SK-N-SH (cell line): Measurements from ENCODE around the gene ARMC10. TPM values are rescaled to one million over a fixed set of nuclear protein-coding genes. Genes with fewer than 3 reads are reported as not detected.
"Not testable (repeated sequence)": the region's sequence is repeated elsewhere in the genome, so short reads cannot be mapped to it uniquely, and the experiment has no call there.

Experiments
- CTCF ChIA-PET: fragments of 300-600, 350-600 bp; formaldehyde crosslinking; extraction: SDS; loops from one replicate; lab custom pipeline; 2021; lab: Yijun Ruan, JAX
- POLR2A ChIA-PET: fragments of 350-600 bp; sonication (Branson Sonifier 250); formaldehyde crosslinking; extraction: SDS; loops from one replicate; lab custom pipeline; 2020; ENCODE audit warnings: antibody characterized with exemption, inconsistent platforms; lab: Yijun Ruan, JAX
- DNase-seq: peaks from one replicate; pipeline ENCODE4 v3.0.0; 2012
- H2AFZ ChIP-seq: fragments of 200-600 bp; sonication (generic); 2 replicates; pipeline ENCODE4 v1.8.1; 2016; ENCODE audit warnings: antibody characterized with exemption, mild to moderate bottlenecking, low read depth
- H3F3A ChIP-seq: fragments of 200-600 bp; sonication (generic); replicated peaks from 2 replicates; pipeline ENCODE3; 2016; ENCODE audit warnings: antibody characterized with exemption, mild to moderate bottlenecking; ENCODE audit not compliant: insufficient read depth
- H3K27ac ChIP-seq, 2 experiments: fragments of 200-500 bp in 1 of 2; fragments of 200-600 bp in 1 of 2; sonication (Bioruptor generic) in 1 of 2; sonication (generic), shearing (Covaris generic) in 1 of 2; 2 replicates each; pipeline versions ENCODE4 v1.5.1 to v1.6.1; 2014 to 2016; ENCODE audit warnings: low read depth in 2 of 2, inconsistent platforms in 1 of 2, low read length in 1 of 2, mild to moderate bottlenecking in 1 of 2, mixed read lengths in 1 of 2
- H3K27me3 ChIP-seq: fragments of 200-600 bp; sonication (generic), shearing (Covaris generic); 2 replicates; pipeline ENCODE4 v1.6.1; 2016; ENCODE audit warnings: mixed run types; ENCODE audit not compliant: insufficient read depth
- H3K36me3 ChIP-seq, 2 experiments: fragments of 200-500 bp in 1 of 2; fragments of 200-600 bp in 1 of 2; sonication (Bioruptor generic) in 1 of 2; sonication (generic) in 1 of 2; replicated peaks in 1 of 2; 2 replicates each; pipeline versions ENCODE3 to v1.5.1; 2014 to 2016; ENCODE audit warnings: low read length in 1 of 2, mild to moderate bottlenecking in 1 of 2; ENCODE audit not compliant: insufficient read depth in 2 of 2, control insufficient read depth in 1 of 2
- H3K4me1 ChIP-seq, 2 experiments: fragments of 200-500 bp in 1 of 2; fragments of 200-600 bp in 1 of 2; sonication (Bioruptor generic) in 1 of 2; sonication (generic), shearing (Covaris generic) in 1 of 2; 2 replicates each; pipeline versions ENCODE4 v1.5.1 to v1.6.1; 2014 to 2016; ENCODE audit warnings: low read depth in 1 of 2, low read length in 1 of 2, mixed run types in 1 of 2; ENCODE audit not compliant: insufficient read depth in 2 of 2, control insufficient read depth in 1 of 2
- H3K4me2 ChIP-seq: fragments of 200-600 bp; sonication (generic), shearing (Covaris generic); 2 replicates; pipeline ENCODE4 v1.6.1; 2017; ENCODE audit warnings: mixed run types
- H3K4me3 ChIP-seq, 2 experiments: fragments of 200-500 bp in 1 of 2; fragments of 200-600 bp in 1 of 2; sonication (Bioruptor generic) in 1 of 2; sonication (generic), shearing (Covaris generic) in 1 of 2; 2 replicates each; pipeline versions ENCODE4 v1.5.1 to v1.8.1; 2014 to 2016; ENCODE audit warnings: low read depth in 2 of 2, inconsistent platforms in 1 of 2, low read length in 1 of 2, mild to moderate bottlenecking in 1 of 2, mixed read lengths in 1 of 2, moderate library complexity in 1 of 2
- H3K79me2 ChIP-seq: fragments of 200-600 bp; sonication (generic); 2 replicates; pipeline ENCODE4 v1.8.1; 2017; ENCODE audit warnings: mild to moderate bottlenecking; ENCODE audit not compliant: insufficient read depth
- H3K9ac ChIP-seq: fragments of 200-600 bp; sonication (generic); 2 replicates; pipeline ENCODE4 v1.6.1; 2017; ENCODE audit warnings: mixed run types
- H3K9me2 ChIP-seq: fragments of 200-600 bp; sonication (generic); 2 replicates; pipeline ENCODE4 v1.6.1; 2017; ENCODE audit warnings: mixed run types
- H3K9me3 ChIP-seq: fragments of 200-600 bp; sonication (generic); 2 replicates; pipeline ENCODE4 v1.6.1; 2017; ENCODE audit warnings: mixed run types, mild to moderate bottlenecking, moderate library complexity
- H4K20me1 ChIP-seq: fragments of 200-600 bp; sonication (generic); 2 replicates; pipeline ENCODE4 v1.6.1; 2017; ENCODE audit warnings: mild to moderate bottlenecking, mixed run types; ENCODE audit not compliant: insufficient read depth
- ELF1 ChIP-seq: IDR thresholded peaks from 2 replicates; pipeline ENCODE4 v1.4.0; 2012
- FOSL2 ChIP-seq: IDR thresholded peaks from 2 replicates; pipeline ENCODE4 v1.4.0; 2012; ENCODE audit warnings: low read depth, mild to moderate bottlenecking, moderate library complexity, borderline replicate concordance
- JUND ChIP-seq: IDR thresholded peaks from 2 replicates; pipeline ENCODE4 v1.4.0; 2012
- RAD21 ChIP-seq: IDR thresholded peaks from 2 replicates; pipeline ENCODE4 v1.6.1; 2012; ENCODE audit warnings: mild to moderate bottlenecking, low read length
- TCF12 ChIP-seq: IDR thresholded peaks from 2 replicates; pipeline ENCODE4 v1.4.0; 2012
- WGBS: methylation state at CpG from one replicate; pipeline ENCODE4 v1.1.6; 2017; ENCODE audit warnings: low lambda C conversion rate; 5-methylcytosine and 5-hydroxymethylcytosine counted together
- polyA plus RNA-seq, 3 experiments: library from polyadenylated mRNA; depleted of rRNA; stranded (reverse); fragments of >200 nt; gene quantifications; 2 replicates each; pipeline ENCODE4 v1.2.3, GENCODE V29; 2012
- TF ChIP-seq, protein P1 (sequence below): fragments of 200-600 bp; sonication (generic); IDR thresholded peaks from 2 replicates; pipeline ENCODE4 v1.6.1; 2017; ENCODE audit warnings: antibody characterized with exemption, mild to moderate bottlenecking, moderate library complexity

The ARMC10 gene
- polyA plus RNA-seq, 1 of the 3 experiments (the other 2 are of a cell fraction) = 43.4 TPM

DNA sequence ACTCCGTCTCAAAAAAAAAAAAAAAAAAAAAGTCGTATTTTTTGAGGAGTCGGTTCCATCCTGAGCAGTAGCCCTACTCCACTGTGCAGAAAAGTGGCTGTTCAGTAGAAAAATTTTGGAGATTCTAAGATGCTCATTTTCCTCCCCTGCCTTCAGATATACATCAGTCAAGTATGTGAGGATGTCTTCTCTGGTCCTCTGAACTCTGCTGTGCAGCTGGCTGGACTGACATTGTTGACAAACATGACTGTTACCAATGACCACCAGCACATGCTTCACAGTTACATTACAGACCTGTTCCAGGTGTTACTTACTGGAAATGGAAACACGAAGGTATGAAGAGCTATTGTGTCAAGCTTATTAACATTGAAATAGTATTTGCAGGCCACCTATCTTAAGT lies 17.4 kb downstream of the ARMC10 start:
- H3K9ac ChIP-seq, H3K27me3 ChIP-seq, H3K4me2 ChIP-seq, H3K4me3 ChIP-seq, POLR2A ChIA-PET, H3K9me3 ChIP-seq, H3K79me2 ChIP-seq, H3K9me2 ChIP-seq, DNase-seq, H4K20me1 ChIP-seq, H2AFZ ChIP-seq, H3K4me1 ChIP-seq, H3K27ac ChIP-seq: not testable (repeated sequence)
- CTCF ChIA-PET = interaction anchor here (0.8 to 1.6 kb wide), 4 partner anchors 10 to 205 kb away, joined by 3 to 7 read pairs (median 5); no protein-coding TSS in a partner anchor
- H3F3A ChIP-seq = peaks cover 12% of the 10 kb centered on the region
- whole genome bisulfite sequencing = 69% methylated on average over 4 of the region's 4 CpGs
- H3K36me3 ChIP-seq = peaks cover 80% of the 10 kb centered on the region in 2 experiments

GRCh38 chr7:103093429-103093828 lies 18.5 kb downstream of the ARMC10 start:
- H2AFZ ChIP-seq = no peak overlapping the region
- H3K36me3 ChIP-seq = peaks cover 77% of the 10 kb centered on the region in 2 experiments
- no peaks in the 10 kb centered on the region for H3K9me2 ChIP-seq
- H3K27ac ChIP-seq = peak overlapping the region in 1 of 2 experiments; percentile 41; a peak in 1 of 4 replicates
- H3F3A ChIP-seq = peaks cover 12% of the 10 kb centered on the region
- no peaks in the 10 kb centered on the region for H4K20me1 ChIP-seq
- TF ChIP-seq JUND (peak; percentile 10; the same call in 1 of the 2 replicates), TCF12 (no peak)
- TF ChIP-seq, all 33 proteins: peak for 1
- H3K9ac ChIP-seq = no peak overlapping the region
- CTCF ChIA-PET = interaction anchor here (1.4 kb wide), 1 partner anchor 13 kb away, joined by 6 read pairs; no protein-coding TSS in a partner anchor
- peaks cover 0 to 3% of the 10 kb centered on the region in 2 experiments; a peak in 1 of 4 replicates for H3K4me1 ChIP-seq
- 84% methylated on average over 1 of the region's 1 CpG for WGBS
- no peak overlapping the region for H3K4me3 ChIP-seq
- POLR2A ChIA-PET = no interaction called here
- no peaks in the 10 kb centered on the region for H3K9me3 ChIP-seq
- H3K4me2 ChIP-seq = no peak overlapping the region
- DNase-seq = no peak
- H3K79me2 ChIP-seq = no peaks in the 10 kb centered on the region
- H3K27me3 ChIP-seq = no peaks in the 10 kb centered on the region

- DNase-seq = no peak
- Histone ChIP-seq H3K4me3 (no peak overlapping the region), H3K27me3 (no peaks in the 10 kb centered on the region), H3K9me3 (no peaks in the 10 kb centered on the region), H3K27ac (peak overlapping the region in 1 of 2 experiments; percentile 41; a peak in 1 of 4 replicates), H4K20me1 (no peaks in the 10 kb centered on the region), H3K79me2 (no peaks in the 10 kb centered on the region), H3F3A (peaks cover 12% of the 10 kb centered on the region), H3K36me3 (peaks cover 70% of the 10 kb centered on the region in 2 experiments), H2AFZ (no peak overlapping the region), H3K4me2 (no peak overlapping the region), H3K9ac (no peak overlapping the region), H3K4me1 (peaks cover 0 to 3% of the 10 kb centered on the region in 2 experiments; a peak in 1 of 4 replicates), H3K9me2 (no peaks in the 10 kb centered on the region)
- ChIA-PET CTCF (interaction anchor here (1.5 kb wide), 1 partner anchor 9 kb away, joined by 5 read pairs; no protein-coding TSS in a partner anchor), POLR2A (no interaction called here)
- peak; percentile 51 for TF ChIP-seq RAD21
- TF ChIP-seq FOSL2 = no peak
- TF ChIP-seq, protein P1, sequence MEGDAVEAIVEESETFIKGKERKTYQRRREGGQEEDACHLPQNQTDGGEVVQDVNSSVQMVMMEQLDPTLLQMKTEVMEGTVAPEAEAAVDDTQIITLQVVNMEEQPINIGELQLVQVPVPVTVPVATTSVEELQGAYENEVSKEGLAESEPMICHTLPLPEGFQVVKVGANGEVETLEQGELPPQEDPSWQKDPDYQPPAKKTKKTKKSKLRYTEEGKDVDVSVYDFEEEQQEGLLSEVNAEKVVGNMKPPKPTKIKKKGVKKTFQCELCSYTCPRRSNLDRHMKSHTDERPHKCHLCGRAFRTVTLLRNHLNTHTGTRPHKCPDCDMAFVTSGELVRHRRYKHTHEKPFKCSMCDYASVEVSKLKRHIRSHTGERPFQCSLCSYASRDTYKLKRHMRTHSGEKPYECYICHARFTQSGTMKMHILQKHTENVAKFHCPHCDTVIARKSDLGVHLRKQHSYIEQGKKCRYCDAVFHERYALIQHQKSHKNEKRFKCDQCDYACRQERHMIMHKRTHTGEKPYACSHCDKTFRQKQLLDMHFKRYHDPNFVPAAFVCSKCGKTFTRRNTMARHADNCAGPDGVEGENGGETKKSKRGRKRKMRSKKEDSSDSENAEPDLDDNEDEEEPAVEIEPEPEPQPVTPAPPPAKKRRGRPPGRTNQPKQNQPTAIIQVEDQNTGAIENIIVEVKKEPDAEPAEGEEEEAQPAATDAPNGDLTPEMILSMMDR = peak; percentile 41
- TF ChIP-seq ELF1 = no peak
- 56% methylated on average over 3 of the region's 3 CpGs for WGBS
Measured at GRCh38 chr7:103094102-103094501, 19.2 kb downstream of the ARMC10 start.

GRCh38 chr7:103095558-103095957 lies 20.6 kb downstream of the ARMC10 start:
- H3F3A ChIP-seq = peaks cover 20% of the 10 kb centered on the region
- H3K9ac ChIP-seq, H2AFZ ChIP-seq, H4K20me1 ChIP-seq, H3K27me3 ChIP-seq, H3K27ac ChIP-seq, H3K9me3 ChIP-seq, H3K4me3 ChIP-seq, H3K9me2 ChIP-seq, H3K79me2 ChIP-seq, H3K4me1 ChIP-seq, POLR2A ChIA-PET, DNase-seq, H3K4me2 ChIP-seq: not testable (repeated sequence)
- H3K36me3 ChIP-seq = peaks cover 69 to 71% of the 10 kb centered on the region in 2 experiments
- CTCF ChIA-PET = interaction anchor here (1.2 to 1.5 kb wide), 3 partner anchors 11 to 53 kb away, joined by 3 to 5 read pairs (median 3); partner anchors contain the start of gene NAPEPLD
- WGBS = 92% methylated on average over 2 of the region's 2 CpGs
